ENCODE results near the gene TBC1D20. TPM values are rescaled to one million over a fixed set of nuclear protein-coding genes. Genes with fewer than 3 reads are reported as not detected.

The TBC1D20 gene
- total and polyA plus RNA-seq, 2 of the 4 experiments (the other 2 are of a cell fraction) = 39.1 to 42.8 TPM

GRCh38 chr20:492159-492558 is 29.8 kb upstream of the TBC1D20 start:
- Histone ChIP-seq H3K18ac (ENCODE audit: low read depth, low read length) (no peak overlapping the region), H3K36me3 (ENCODE audit: control insufficient read depth, insufficient read depth, low read length) (peaks cover 41% of the 10 kb centered on the region), H2AK9ac (replicated peaks; ENCODE audit: low read depth, low read length, poor library complexity) (no peak overlapping the region), H2BK20ac (ENCODE audit: low read depth, low read length) (no peak overlapping the region), H3K4me1 (ENCODE audit: control insufficient read depth, insufficient read depth, low read length) (no peaks in the 10 kb centered on the region), H3K79me1 (ENCODE audit: low read depth in 1 of 2, low read length in 2 of 2) (peaks cover 4 to 8% of the 10 kb centered on the region in 2 experiments; a peak in 2 of 4 replicates), H3K27ac (ENCODE audit: insufficient read depth, low read length) (no peak overlapping the region), H3K9me3 (ENCODE audit: control insufficient read depth, insufficient read depth, low read length) (no peaks in the 10 kb centered on the region), H3K23ac (ENCODE audit: low read depth, low read length) (no peak overlapping the region), H3K4ac (ENCODE audit: low read depth, low read length) (no peak overlapping the region), H3K4me3 (ENCODE audit: insufficient read depth, low read depth, low read length) (no peak overlapping the region), H4K20me1 (ENCODE audit: insufficient read depth, low read length) (no peaks in the 10 kb centered on the region), H4K5ac (ENCODE audit: low read depth, low read length) (no peak overlapping the region), H2AK5ac (ENCODE audit: low read depth, low read length) (no peak overlapping the region), H3K9ac (ENCODE audit: low read depth, low read length) (no peak overlapping the region), H3K14ac (replicated peaks; ENCODE audit: low read depth, low read length) (no peak overlapping the region), H3K4me2 (ENCODE audit: low read depth, low read length) (no peak overlapping the region), H2BK15ac (ENCODE audit: low read depth, low read length) (no peak overlapping the region), H3K9me1 (ENCODE audit: insufficient read depth, low read length) (no peaks in the 10 kb centered on the region; the same call in 1 of the 2 replicates), H2AFZ (replicated peaks; ENCODE audit: low read length, poor library complexity) (no peak overlapping the region), H2BK5ac (ENCODE audit: low read depth, low read length, poor library complexity, severe bottlenecking) (no peak overlapping the region), H2BK120ac (ENCODE audit: low read depth, low read length) (no peak overlapping the region), H3K56ac (ENCODE audit: extremely low read depth, insufficient read depth, low read length) (no peak overlapping the region), H4K8ac (ENCODE audit: low read depth in 2 of 2, low read length in 2 of 2) (no peak overlapping the region), H4K91ac (ENCODE audit: insufficient read depth, low read depth, low read length) (no peak overlapping the region), H3K27me3 (ENCODE audit: control insufficient read depth, insufficient read depth, low read length) (no peaks in the 10 kb centered on the region)
- dilution Hi-C loops (cut with HindIII; ENCODE audit: low sequenced_read_pairs, unreplicated experiment) = no loop called here
- DNase-seq (no peak), ATAC-seq (ENCODE audit: low read depth) (no peak)
- WGBS, 2 experiments (ENCODE audit: extremely low coverage in 2 of 2, insufficient read length in 1 of 2) = 93% methylated on average over 2 of the region's 5 CpGs; no CpG with 5 or more reads in 1 of the 2 experiments
- no peak for TF ChIP-seq ELK1 (IDR thresholded peaks at IDR 0.05; ENCODE audit: borderline replicate concordance, low read depth, low read length)
- TF ChIP-seq CHD1 (IDR thresholded peaks at IDR 0.05; ENCODE audit: low read depth, low read length) = no peak
- no peak for TF ChIP-seq USF2 (IDR thresholded peaks at IDR 0.05; ENCODE audit: low read depth, low read length)
- TF ChIP-seq SMC3 (IDR thresholded peaks at IDR 0.05; ENCODE audit: low read depth, low read length) = no peak
- no peak for TF ChIP-seq RFX5 (IDR thresholded peaks at IDR 0.05; ENCODE audit: low read depth, low read length)
- TF ChIP-seq NFE2L2 (IDR thresholded peaks at IDR 0.05; ENCODE audit: low read depth, low read length) = no peak
- no peak for TF ChIP-seq FOS (IDR thresholded peaks at IDR 0.05; ENCODE audit: low read depth, low read length)
- no peak for TF ChIP-seq RCOR1 (IDR thresholded peaks at IDR 0.05; ENCODE audit: insufficient replicate concordance, low read length)
- no peak for TF ChIP-seq MAZ (IDR thresholded peaks at IDR 0.05; ENCODE audit: borderline replicate concordance, low read depth, low read length)
- TF ChIP-seq MXI1 (IDR thresholded peaks at IDR 0.05; ENCODE audit: borderline replicate concordance, low read depth, low read length) = no peak
- no peak for TF ChIP-seq MAFK (IDR thresholded peaks at IDR 0.05; ENCODE audit: low read depth, low read length)
- TF ChIP-seq BHLHE40 (IDR thresholded peaks at IDR 0.05; ENCODE audit: low read depth, low read length) = no peak
- no peak for TF ChIP-seq RAD21 (IDR thresholded peaks at IDR 0.05; ENCODE audit: low read length)
- no peak for TF ChIP-seq CTCF (conservative IDR thresholded peaks at IDR 0.05; ENCODE audit: low read depth, low read length)
- TF ChIP-seq CEBPB (IDR thresholded peaks at IDR 0.05; ENCODE audit: low read depth, low read length) = no peak
- in situ Hi-C loops (cut with MboI; ENCODE audit: low sequenced_read_pairs) = loop anchor here (10.0 kb wide), 1 partner anchor 163 kb away; the partner anchor contains the start of gene SRXN1
- ChIA-PET POLR2A (ENCODE audit: unreplicated experiment) (no interaction called here), CTCF (interaction anchor here (1.7 kb wide), 1 partner anchor 153 kb away, joined by 4 read pairs; no protein-coding TSS in a partner anchor)
- no TSS peak for BruUV-seq (replicated peaks)
- intact Hi-C loops (cut with micrococcal nuclease) = no loop called here

Data from IMR-90 (cell line).